Measurements from ENCODE around the gene HMG20A.

- TF ChIP-seq CTCF (IDR thresholded peaks at IDR 0.05): no peak
- no peak for TF ChIP-seq POLR2A (IDR thresholded peaks at IDR 0.05)
Measured at GRCh38 chr15:77532067-77532710, 111.5 kb downstream of the HMG20A start.
